ENCODE results near the gene LRRC70.
"Not testable (repeated sequence)": the region's sequence is repeated elsewhere in the genome, so short reads cannot be mapped to it uniquely, and the experiment has no call there.

Gene LRRC70, protein sequence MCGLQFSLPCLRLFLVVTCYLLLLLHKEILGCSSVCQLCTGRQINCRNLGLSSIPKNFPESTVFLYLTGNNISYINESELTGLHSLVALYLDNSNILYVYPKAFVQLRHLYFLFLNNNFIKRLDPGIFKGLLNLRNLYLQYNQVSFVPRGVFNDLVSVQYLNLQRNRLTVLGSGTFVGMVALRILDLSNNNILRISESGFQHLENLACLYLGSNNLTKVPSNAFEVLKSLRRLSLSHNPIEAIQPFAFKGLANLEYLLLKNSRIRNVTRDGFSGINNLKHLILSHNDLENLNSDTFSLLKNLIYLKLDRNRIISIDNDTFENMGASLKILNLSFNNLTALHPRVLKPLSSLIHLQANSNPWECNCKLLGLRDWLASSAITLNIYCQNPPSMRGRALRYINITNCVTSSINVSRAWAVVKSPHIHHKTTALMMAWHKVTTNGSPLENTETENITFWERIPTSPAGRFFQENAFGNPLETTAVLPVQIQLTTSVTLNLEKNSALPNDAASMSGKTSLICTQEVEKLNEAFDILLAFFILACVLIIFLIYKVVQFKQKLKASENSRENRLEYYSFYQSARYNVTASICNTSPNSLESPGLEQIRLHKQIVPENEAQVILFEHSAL

DNA sequence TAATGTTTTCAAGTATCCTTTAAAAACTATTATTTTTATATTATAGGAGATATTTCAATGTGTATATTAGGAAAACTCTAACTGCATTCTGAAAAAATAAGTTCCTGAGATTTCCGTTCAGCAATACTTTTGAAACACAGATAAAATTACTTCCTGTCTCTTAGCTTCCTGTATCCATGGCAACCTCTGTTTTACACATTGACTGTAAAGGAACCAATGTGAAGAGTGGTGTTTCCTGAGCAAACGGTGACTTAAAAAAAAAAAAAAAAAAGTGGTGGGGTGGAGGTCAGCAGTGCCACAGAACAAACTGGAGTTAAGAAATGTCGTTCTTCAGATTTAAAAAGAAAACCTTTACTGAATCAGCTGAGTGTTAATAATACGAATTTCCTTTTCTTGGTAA is at the start of gene LRRC70:
Gene LRRC70, plus strand, starts transcription at position 280 of the 400 bp plus-strand sequence. CDS start 620 bp downstream, outside the sequence.
- H3K4me3 ChIP-seq (ENCODE audit: low read depth, low read length): no peak within 1 kb of the TSS

GRCh38 chr5:62533597-62533996 is 45.0 kb upstream of the LRRC70 start:
- no peak for DNase-seq (ENCODE audit: low read depth)
- no peak overlapping the region for H3K4me3 ChIP-seq (ENCODE audit: low read depth, low read length)

More for the DNA sequence above, at the start of gene LRRC70:
- DNase-seq (ENCODE audit: low read depth): peak; percentile 26

- no peak for DNase-seq (ENCODE audit: low read depth)
- H3K4me3 ChIP-seq (ENCODE audit: low read depth, low read length): no peak overlapping the region
Measured at GRCh38 chr5:62534461-62535236, 44.0 kb upstream of the LRRC70 start.

- DNase-seq (ENCODE audit: low read depth): no peak
- H3K4me3 ChIP-seq (ENCODE audit: low read depth, low read length): no peak overlapping the region
Measured at GRCh38 chr5:62536232-62536631, 42.4 kb upstream of the LRRC70 start.

DNA sequence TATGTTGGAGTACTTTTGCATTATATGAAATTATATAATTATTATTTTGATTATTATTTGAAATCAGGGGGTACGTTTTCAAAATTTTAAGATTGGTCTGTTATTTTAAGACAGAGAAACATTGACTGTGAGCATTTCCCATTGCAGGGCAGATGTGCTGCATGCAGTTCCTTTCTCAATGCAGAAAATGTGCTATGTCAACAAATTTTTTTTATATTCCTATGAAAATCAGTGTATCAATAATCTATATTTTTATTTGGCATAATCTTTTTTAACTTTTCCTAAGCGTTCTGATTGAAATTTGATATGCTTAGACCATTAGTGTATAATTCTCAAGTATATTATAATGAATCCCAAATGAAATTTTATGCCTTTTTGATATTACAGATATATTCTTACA is 41.8 kb upstream of the LRRC70 start:
- no peak for DNase-seq (ENCODE audit: low read depth)
- H3K4me3 ChIP-seq (ENCODE audit: low read depth, low read length): no peak overlapping the region

- DNase-seq (ENCODE audit: low read depth): peak; percentile 43
- H3K4me3 ChIP-seq (ENCODE audit: low read depth, low read length): no peak overlapping the region
Measured at GRCh38 chr5:62538017-62538942, 40.3 kb upstream of the LRRC70 start.

GRCh38 chr5:62542720-62543119 is 35.9 kb upstream of the LRRC70 start:
- DNase-seq (ENCODE audit: low read depth): no peak
- H3K4me3 ChIP-seq (ENCODE audit: low read depth, low read length): no peak overlapping the region

DNA sequence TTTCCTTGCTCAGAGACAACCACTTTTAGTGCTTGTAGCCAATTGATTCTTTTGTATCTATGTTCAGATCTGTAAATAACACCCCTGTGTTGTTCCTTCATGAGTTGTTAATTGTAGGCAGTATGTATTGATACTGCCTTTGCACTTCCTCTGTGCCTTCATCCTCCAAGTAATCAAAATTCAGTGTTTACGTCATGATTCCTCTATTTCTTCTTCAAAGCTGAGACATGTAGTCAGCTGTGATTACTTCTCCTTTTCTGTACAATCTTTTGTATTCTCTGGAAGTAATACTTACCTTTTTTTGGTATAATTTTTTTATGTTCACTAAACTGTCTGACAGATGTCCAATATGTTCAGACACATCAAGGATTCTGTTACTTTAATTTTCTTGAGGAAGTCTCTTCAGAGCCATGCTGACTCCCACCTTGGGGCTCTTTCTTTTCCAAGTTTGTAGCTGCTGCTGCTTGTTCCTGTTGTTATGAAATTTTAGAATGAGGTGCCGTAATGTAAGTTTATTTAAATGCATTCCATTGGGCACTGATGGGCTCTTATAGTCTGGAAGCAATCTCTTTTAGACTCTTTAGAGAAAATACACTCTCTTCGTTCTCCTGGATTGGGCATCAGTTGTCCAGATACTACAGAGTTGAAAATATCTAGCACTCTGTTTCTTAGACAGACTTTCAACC is 30.5 kb upstream of the LRRC70 start:
- H3K4me3 ChIP-seq (ENCODE audit: low read depth, low read length): no peak overlapping the region
- no peak for DNase-seq (ENCODE audit: low read depth)

DNA sequence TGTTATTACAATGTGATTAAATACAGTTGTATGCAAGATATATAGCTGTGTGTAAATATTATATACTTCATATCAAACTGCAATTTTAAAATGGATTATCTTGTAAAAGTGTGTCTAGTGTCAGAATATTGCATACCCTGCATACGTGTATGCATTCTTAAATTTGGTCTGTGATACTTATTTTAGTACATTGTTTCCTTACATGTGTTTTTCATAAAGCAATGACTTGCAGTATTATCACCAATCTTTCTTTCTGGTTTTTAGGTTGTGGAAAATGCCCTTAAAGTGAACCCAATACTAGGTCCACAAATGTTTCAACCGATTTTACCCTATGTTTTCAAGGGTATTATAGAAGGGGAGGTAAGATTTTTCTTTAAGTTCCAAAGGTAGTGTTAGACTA is 28.5 kb upstream of the LRRC70 start:
- no peak overlapping the region for H3K4me3 ChIP-seq (ENCODE audit: low read depth, low read length)
- DNase-seq (ENCODE audit: low read depth): no peak

DNA sequence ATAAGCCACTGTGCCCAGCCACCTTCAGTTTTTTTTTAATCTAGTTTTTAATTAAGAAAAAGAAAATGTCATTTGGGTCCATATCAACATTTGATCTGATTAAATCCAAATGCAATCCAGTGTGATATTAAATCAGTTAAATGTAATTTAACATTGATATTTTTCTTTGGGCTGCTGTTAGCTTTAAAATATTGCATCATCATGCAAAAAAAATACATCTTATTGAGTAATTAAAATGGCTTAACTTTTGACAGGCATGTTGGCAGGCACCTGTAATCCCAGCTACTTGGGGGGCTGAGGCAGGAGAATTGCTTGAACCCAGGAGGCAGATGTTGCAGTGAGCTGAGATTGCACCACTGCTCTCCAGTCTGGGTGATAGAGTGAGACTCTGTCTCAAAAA is 22.7 kb upstream of the LRRC70 start:
- no peak for DNase-seq (ENCODE audit: low read depth)
- no peak overlapping the region for H3K4me3 ChIP-seq (ENCODE audit: low read depth, low read length)

GRCh38 chr5:62558941-62559340 is 19.7 kb upstream of the LRRC70 start:
- H3K4me3 ChIP-seq (ENCODE audit: low read depth, low read length): no peak overlapping the region
- DNase-seq (ENCODE audit: low read depth): no peak

- H3K4me3 ChIP-seq (ENCODE audit: low read depth, low read length): no peak overlapping the region
- DNase-seq (ENCODE audit: low read depth): no peak
Measured at GRCh38 chr5:62560786-62561185, 17.8 kb upstream of the LRRC70 start.

- no peak for DNase-seq (ENCODE audit: low read depth)
- no peak overlapping the region for H3K4me3 ChIP-seq (ENCODE audit: low read depth, low read length)
Measured at GRCh38 chr5:62561896-62562295, 16.7 kb upstream of the LRRC70 start.

DNA sequence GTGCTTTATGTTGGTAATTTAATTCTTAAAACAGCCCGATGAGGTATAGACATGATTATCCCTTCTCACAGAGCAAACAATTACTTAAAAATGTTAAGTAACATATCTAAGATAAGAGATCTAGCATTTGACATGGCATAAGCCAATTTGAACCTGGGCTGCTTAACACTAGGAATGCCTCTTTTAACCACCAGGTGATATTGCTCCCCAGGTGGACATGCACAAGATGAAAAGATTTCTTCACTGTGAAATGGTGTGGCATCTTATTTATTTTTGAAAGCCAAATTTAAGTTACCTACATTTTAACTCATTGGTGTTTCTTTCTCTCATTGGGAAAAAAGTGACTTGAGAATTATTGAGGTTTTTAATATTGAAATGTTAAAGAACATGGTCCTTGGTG is 15.8 kb upstream of the LRRC70 start:
- no peak for DNase-seq (ENCODE audit: low read depth)
- H3K4me3 ChIP-seq (ENCODE audit: low read depth, low read length): no peak overlapping the region

DNA sequence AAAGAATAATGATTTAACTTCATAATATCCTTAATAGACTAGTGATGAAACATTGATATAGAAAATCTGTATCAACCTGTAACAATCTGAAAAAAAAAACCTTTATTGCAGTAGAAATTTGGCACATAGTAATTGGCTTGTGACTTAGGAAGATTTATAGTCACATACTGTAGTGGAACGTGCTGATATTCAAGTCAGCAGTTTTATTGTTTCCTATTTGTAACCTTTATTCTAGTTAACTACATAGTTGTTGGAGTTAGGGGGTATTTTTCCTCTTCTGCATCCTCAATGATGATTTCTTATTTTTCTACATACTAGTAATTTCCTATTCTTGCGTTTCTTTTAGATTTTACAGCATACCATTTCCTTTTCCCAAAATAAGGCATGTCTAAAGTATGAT is 14.5 kb upstream of the LRRC70 start:
- no peak for DNase-seq (ENCODE audit: low read depth)
- H3K4me3 ChIP-seq (ENCODE audit: low read depth, low read length): no peak overlapping the region

DNA sequence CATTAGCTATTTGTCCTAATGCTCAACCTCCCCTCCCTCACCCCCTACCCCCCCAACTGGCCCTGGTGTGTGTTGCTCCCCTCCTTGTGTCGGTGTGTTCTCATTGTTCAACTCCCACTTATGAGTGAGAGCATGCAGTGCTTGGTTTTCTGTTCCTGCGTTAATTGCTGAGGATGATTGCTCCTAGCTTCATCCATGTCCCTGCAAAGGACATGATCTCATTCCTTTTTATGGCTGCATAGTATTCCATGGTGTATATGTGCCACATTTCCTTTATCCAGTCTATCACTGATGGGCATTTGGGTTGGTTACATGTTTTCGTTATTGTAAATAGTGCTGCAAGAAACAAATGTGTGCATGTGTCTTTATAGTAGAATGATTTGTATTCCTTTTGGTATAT is 12.9 kb upstream of the LRRC70 start:
- not testable (repeated sequence) for H3K4me3 ChIP-seq (ENCODE audit: low read depth, low read length); DNase-seq (ENCODE audit: low read depth)

- H3K4me3 ChIP-seq (ENCODE audit: low read depth, low read length): no peak overlapping the region
- no peak for DNase-seq (ENCODE audit: low read depth)
Measured at GRCh38 chr5:62568143-62568542, 10.5 kb upstream of the LRRC70 start.

- no peak overlapping the region for H3K4me3 ChIP-seq (ENCODE audit: low read depth, low read length)
- DNase-seq (ENCODE audit: low read depth): no peak
Measured at GRCh38 chr5:62568800-62569432, 9.7 kb upstream of the LRRC70 start.

Measured in skeletal muscle cell (primary cell).